GM12878 (cell line): ENCODE results near the gene AGAP1. TPM values are rescaled to one million over a fixed set of nuclear protein-coding genes. Genes with fewer than 3 reads are reported as not detected.

Experiments used
- ATAC-seq: fragments of 200-7000 bp; cut with Tn5 transposase; 3 replicates; pipeline ENCODE4 v1.9.1; 2020; ENCODE audit warnings: mild to moderate bottlenecking, moderate library complexity
- BruUV-seq: library from RNA; stranded (reverse); fragments of 400-500 nt; replicated peaks from 2 replicates; lab custom pipeline; 2021; lab: Mats Ljungman, UMichigan
- CTCF ChIA-PET: fragments of 300-600 bp; sonication (Branson Sonifier 250); formaldehyde crosslinking; extraction: SDS; loops from one replicate; lab custom pipeline; 2021; ENCODE audit warnings: inconsistent platforms; lab: Yijun Ruan, JAX
- POLR2A ChIA-PET: fragments of 350-600 bp; formaldehyde crosslinking; extraction: SDS; loops from one replicate; lab custom pipeline; 2021; ENCODE audit warnings: inconsistent platforms; lab: Charles Lee
- RAD21 ChIA-PET: fragments of 300-600 bp; sonication (Branson Sonifier 250); formaldehyde crosslinking; loops from one replicate; lab custom pipeline; 2023; ENCODE audit warnings: antibody characterized with exemption; ENCODE audit not compliant: unreplicated experiment; lab: Charles Lee
- SMC1A ChIA-PET: fragments of 300-600 bp; sonication (Branson Sonifier 250); formaldehyde crosslinking; loops from one replicate; lab custom pipeline; 2023; ENCODE audit not compliant: unreplicated experiment, uncharacterized antibody; lab: Charles Lee
- DNase-seq: peaks from one replicate; pipeline ENCODE4 v3.0.0-alpha.2; 2011; ENCODE audit warnings: low read depth, low spot score
- FAIRE-seq: peaks from 3 replicates; lab custom pipeline; 2011; peaks lifted over from hg19 to GRCh38; lab: Jason Lieb, UNC
- H2AFZ ChIP-seq: 2 replicates; pipeline ENCODE4 v1.6.0; 2011; ENCODE audit warnings: low read depth, low read length, control low read depth; ENCODE audit not compliant: control insufficient read depth
- H3K27ac ChIP-seq: 2 replicates; pipeline ENCODE4 v1.5.1; 2011; ENCODE audit warnings: control low read depth; ENCODE audit not compliant: control insufficient read depth, insufficient read depth
- H3K27me3 ChIP-seq, 2 experiments: replicated peaks in 1 of 2; 2 replicates each; pipeline versions ENCODE4 v1.6.0 to v1.6.1; 2011; ENCODE audit warnings: low read length in 1 of 2; ENCODE audit not compliant: control insufficient read depth in 2 of 2, insufficient read depth in 2 of 2
- H3K36me3 ChIP-seq, 2 experiments: 2 replicates each; pipeline ENCODE4 v1.5.1; 2011; ENCODE audit warnings: low read length in 1 of 2; ENCODE audit not compliant: control insufficient read depth in 2 of 2, insufficient read depth in 2 of 2
- H3K4me1 ChIP-seq: 2 replicates; pipeline ENCODE4 v1.6.1; 2011; ENCODE audit warnings: mild to moderate bottlenecking, low read length, moderate library complexity, mixed read lengths; ENCODE audit not compliant: control insufficient read depth, insufficient read depth
- H3K4me2 ChIP-seq: 2 replicates; pipeline ENCODE4 v1.6.0; 2011; ENCODE audit warnings: control low read depth; ENCODE audit not compliant: control insufficient read depth, insufficient read depth
- H3K4me3 ChIP-seq: fragments of 200-600 bp; sonication (generic); 2 replicates; pipeline ENCODE4 v1.5.1; 2016
- H3K79me2 ChIP-seq: 2 replicates; pipeline ENCODE4 v1.6.0; 2011; ENCODE audit warnings: low read length; ENCODE audit not compliant: control insufficient read depth, insufficient read depth
- H3K9ac ChIP-seq: 2 replicates; pipeline ENCODE4 v1.8.0; 2011; ENCODE audit warnings: low read length, control low read depth, mixed read lengths; ENCODE audit not compliant: control insufficient read depth, insufficient read depth
- H3K9me3 ChIP-seq: replicated peaks from 3 replicates; pipeline ENCODE4 v1.5.1; 2011; ENCODE audit warnings: mild to moderate bottlenecking, low read length; ENCODE audit not compliant: control insufficient read depth, insufficient read depth
- H4K20me1 ChIP-seq: 2 replicates; pipeline ENCODE4 v1.6.0; 2011; ENCODE audit not compliant: control insufficient read depth, insufficient read depth
- BACH1 ChIP-seq: fragments of 450-650 bp; IDR thresholded peaks from 2 replicates; pipeline ENCODE4 v1.6.1; 2017; ENCODE audit warnings: mild to moderate bottlenecking, borderline replicate concordance
- FOXK2 ChIP-seq: fragments of 450-650 bp; IDR thresholded peaks from 2 replicates; pipeline ENCODE4 v1.6.1; 2017; ENCODE audit warnings: mild to moderate bottlenecking, moderate library complexity
- HDAC2 ChIP-seq: fragments of 200-600 bp; sonication (generic); IDR thresholded peaks from 2 replicates; pipeline ENCODE4 v1.6.1; 2017
- IKZF2 ChIP-seq, 2 experiments: fragments of 450-650 bp; IDR thresholded peaks; 2 replicates each; pipeline ENCODE4 v1.6.1; 2017; ENCODE audit warnings: mild to moderate bottlenecking in 2 of 2, moderate library complexity in 2 of 2
- NFIC ChIP-seq: IDR thresholded peaks from 2 replicates; pipeline ENCODE4 v1.6.1; 2012; ENCODE audit warnings: low read depth, mild to moderate bottlenecking, inconsistent platforms, low read length, moderate library complexity
- POLR2AphosphoS5 ChIP-seq: IDR thresholded peaks from 2 replicates; pipeline ENCODE4 v1.6.1; 2011; ENCODE audit warnings: mild to moderate bottlenecking, low read length, inconsistent platforms
- TAF1 ChIP-seq: IDR thresholded peaks from 2 replicates; pipeline ENCODE4 v1.6.1; 2011; ENCODE audit warnings: mild to moderate bottlenecking, low read depth, low read length, borderline replicate concordance
- ZSCAN29 ChIP-seq: fragments of 450-650 bp; IDR thresholded peaks from 2 replicates; pipeline ENCODE4 v1.6.1; 2017; ENCODE audit warnings: mild to moderate bottlenecking, moderate library complexity
- WGBS: methylation state at CpG from one replicate; pipeline ENCODE4 v1.1.6; 2016; ENCODE audit warnings: low lambda C conversion rate; ENCODE audit not compliant: insufficient replicate concordance, insufficient coverage; ENCODE audit errors: missing lambda C conversion rate; 5-methylcytosine and 5-hydroxymethylcytosine counted together
- in situ Hi-C: fragments of 300-500 bp; cut with MboI; formaldehyde crosslinking; loops from 9 replicates; pipeline ENCODE4 v1.14.3; 2018; ENCODE audit warnings: mixed read lengths
- intact Hi-C: fragments of 100-400 bp; cut with micrococcal nuclease; formaldehyde crosslinking; loops from one replicate; pipeline ENCODE4 v1.14.2; 2022; ENCODE audit not compliant: unreplicated experiment
- polyA plus RNA-seq, 11 experiments: library from polyadenylated mRNA; depleted of rRNA in 4 of 11; unstranded in 6 of 11; stranded (reverse) in 5 of 11; fragments of >200 nt; fragmentation: Nextera tagmentation in 4 of 11; fragmentation: Illumina TruSeq in 1 of 11; extraction: Ambion mirVana in 4 of 11; extraction: Trizol in 1 of 11; gene quantifications; 1 replicate in 1 of 11; 2 replicates in 10 of 11; pipeline versions ENCODE4 v1.2.1 to v1.2.3, GENCODE V29; 2011 to 2016; ENCODE audit warnings: inconsistent platforms in 2 of 11, missing spikeins in 2 of 11, low read depth in 1 of 11
- total RNA-seq, 4 experiments: library from RNA; depleted of rRNA in 3 of 4; stranded (reverse); fragments of >200 nt in 3 of 4; fragmentation: Illumina TruSeq in 1 of 4; extraction: Trizol in 1 of 4; gene quantifications; 2 replicates each; pipeline versions ENCODE4 v1.2.1 to v1.2.3, GENCODE V29; 2013 to 2021
- TF ChIP-seq, protein P1 (sequence below): IDR thresholded peaks from 2 replicates; pipeline ENCODE4 v1.6.1; 2012; ENCODE audit warnings: low read depth, low read length, improper control_type of control experiment

Gene AGAP1
- total and polyA plus RNA-seq, 10 of the 15 experiments (the other 5 are each of a cell fraction or from before 2014, with no cell fraction given), result 0.05 to 0.15 (median 0.06) TPM; not detected in 7

DNA sequence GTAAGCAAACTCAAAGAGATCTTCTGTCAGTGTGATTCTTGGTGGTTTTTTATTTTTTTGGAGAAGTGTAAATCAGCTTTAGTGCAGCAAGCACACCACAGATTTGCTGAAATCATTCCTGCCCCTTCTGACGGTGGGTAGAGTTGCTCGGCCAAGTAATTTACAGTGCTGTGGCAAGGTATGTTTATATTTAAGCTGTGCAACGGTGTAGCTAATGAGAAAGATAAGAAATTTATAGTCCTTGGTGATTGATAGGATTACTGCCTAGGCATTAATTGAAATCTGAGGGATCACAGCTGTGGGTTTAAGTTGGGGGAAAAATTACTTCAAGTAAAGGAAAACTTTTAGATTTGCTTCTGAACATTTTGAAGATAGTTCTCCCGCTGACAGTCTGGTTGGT, 286.6 kb downstream of the AGAP1 start:
- ChIA-PET RAD21 (interaction anchor here (1.2 to 2.4 kb wide), 2 partner anchors 401 to 1291 kb away, joined by 3 to 26 read pairs; no protein-coding TSS in a partner anchor), SMC1A (interaction anchor here (1.1 to 3.3 kb wide), 4 partner anchors 8 to 400 kb away, joined by 3 to 28 read pairs (median 8); no protein-coding TSS in a partner anchor), POLR2A (no interaction called here), CTCF (interaction anchor here (0.8 to 5.0 kb wide), 11 partner anchors 10 to 1279 kb away, joined by 3 to 84 read pairs (median 4); no protein-coding TSS in a partner anchor)
- BruUV-seq, result no TSS peak
- no peak overlapping the region for H3K4me2 ChIP-seq
- no peaks in the 10 kb centered on the region for H3K36me3 ChIP-seq
- no peak overlapping the region for H3K4me3 ChIP-seq
- FAIRE-seq (no peak), DNase-seq (no peak), ATAC-seq (no peak)
- H3K4me1 ChIP-seq, result no peaks in the 10 kb centered on the region
- no peaks in the 10 kb centered on the region for H4K20me1 ChIP-seq
- H3K9ac ChIP-seq, result no peak overlapping the region
- in situ Hi-C loops (no loop called here), intact Hi-C loops (no loop called here)
- no peak overlapping the region for H2AFZ ChIP-seq
- no peak overlapping the region for H3K27ac ChIP-seq
- 34% methylated on average over 4 of the region's 4 CpGs for WGBS
- no peaks in the 10 kb centered on the region for H3K9me3 ChIP-seq
- peaks cover 0 to 2% of the 10 kb centered on the region in 2 experiments; a peak in 3 of 4 replicates for H3K27me3 ChIP-seq
- no peaks in the 10 kb centered on the region for H3K79me2 ChIP-seq
- TF ChIP-seq IKZF2 (IDR thresholded peaks at IDR 0.05), result no peak
- no peak for TF ChIP-seq TAF1
- TF ChIP-seq POLR2AphosphoS5, result no peak
- TF ChIP-seq FOXK2, result no peak
- no peak for TF ChIP-seq HDAC2
- no peak for TF ChIP-seq BACH1
- TF ChIP-seq, protein P1, sequence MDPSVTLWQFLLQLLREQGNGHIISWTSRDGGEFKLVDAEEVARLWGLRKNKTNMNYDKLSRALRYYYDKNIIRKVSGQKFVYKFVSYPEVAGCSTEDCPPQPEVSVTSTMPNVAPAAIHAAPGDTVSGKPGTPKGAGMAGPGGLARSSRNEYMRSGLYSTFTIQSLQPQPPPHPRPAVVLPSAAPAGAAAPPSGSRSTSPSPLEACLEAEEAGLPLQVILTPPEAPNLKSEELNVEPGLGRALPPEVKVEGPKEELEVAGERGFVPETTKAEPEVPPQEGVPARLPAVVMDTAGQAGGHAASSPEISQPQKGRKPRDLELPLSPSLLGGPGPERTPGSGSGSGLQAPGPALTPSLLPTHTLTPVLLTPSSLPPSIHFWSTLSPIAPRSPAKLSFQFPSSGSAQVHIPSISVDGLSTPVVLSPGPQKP, result no peak
- TF ChIP-seq ZSCAN29, result no peak
- no peak for TF ChIP-seq NFIC
